HepG2 (cell line): ENCODE measurements around the gene SV2A. TPM values are rescaled to one million over a fixed set of nuclear protein-coding genes. Genes with fewer than 3 reads are reported as not detected.

Experiments
- ATF1 ChIP-seq: IDR thresholded peaks from 2 replicates; pipeline ENCODE4 v1.6.1; 2016; ENCODE audit warnings: mild to moderate bottlenecking, control low read depth
- CBX1 ChIP-seq: IDR thresholded peaks from one replicate; pipeline ENCODE4 v1.6.1; 2016; ENCODE audit warnings: antibody characterized with exemption, low read depth
- E2F2 ChIP-seq: sonication (generic); formaldehyde crosslinking; IDR thresholded peaks from 2 replicates; pipeline ENCODE4 v1.4.0; 2020; ENCODE audit warnings: missing genetic modification reagents, borderline replicate concordance
- E2F5 ChIP-seq: sonication (generic); formaldehyde crosslinking; conservative IDR thresholded peaks from 2 replicates; pipeline ENCODE4 v1.4.0; 2020; ENCODE audit warnings: missing genetic modification reagents
- ETS1 ChIP-seq: sonication (generic); formaldehyde crosslinking; IDR thresholded peaks from 2 replicates; pipeline ENCODE4 v1.4.0; 2020; ENCODE audit warnings: missing genetic modification reagents
- HNRNPL ChIP-seq: fragments of 200-400 bp; formaldehyde crosslinking; IDR thresholded peaks from 2 replicates; pipeline ENCODE4 v1.6.1; 2017; ENCODE audit warnings: mild to moderate bottlenecking, low read depth, low read length
- IRF2 ChIP-seq: IDR thresholded peaks from 2 replicates; pipeline ENCODE4 v1.6.1; 2018; ENCODE audit warnings: missing genetic modification reagents, missing compliant biosample characterization
- MED8 ChIP-seq: sonication (generic); formaldehyde crosslinking; IDR thresholded peaks from 2 replicates; pipeline ENCODE4 v1.8.1; 2023; ENCODE audit warnings: mild to moderate bottlenecking, missing genetic modification reagents; ENCODE audit not compliant: insufficient replicate concordance
- SMARCE1 ChIP-seq: fragments of 450-650 bp; IDR thresholded peaks from 2 replicates; pipeline ENCODE4 v1.6.1; 2017; ENCODE audit warnings: borderline replicate concordance
- TEF ChIP-seq: sonication (generic); formaldehyde crosslinking; IDR thresholded peaks from 2 replicates; pipeline ENCODE4 v1.5.0; 2020; ENCODE audit warnings: missing genetic modification reagents
- YEATS4 ChIP-seq: sonication (generic); formaldehyde crosslinking; IDR thresholded peaks from 2 replicates; pipeline ENCODE4 v1.4.0; 2020; ENCODE audit warnings: missing genetic modification reagents, borderline replicate concordance
- ZBTB49 ChIP-seq: sonication (generic); formaldehyde crosslinking; IDR thresholded peaks from 2 replicates; pipeline ENCODE4 v1.4.0; 2020; ENCODE audit warnings: missing genetic modification reagents, borderline replicate concordance
- ZNF138 ChIP-seq: sonication (generic); formaldehyde crosslinking; IDR thresholded peaks from 2 replicates; pipeline ENCODE4 v1.5.0; 2020; ENCODE audit warnings: mild to moderate bottlenecking, low read depth, missing genetic modification reagents
- ZNF224 ChIP-seq: sonication (generic); formaldehyde crosslinking; IDR thresholded peaks from 2 replicates; pipeline ENCODE4 v1.5.0; 2020; ENCODE audit warnings: mild to moderate bottlenecking, missing genetic modification reagents
- ZNF230 ChIP-seq: sonication (generic); formaldehyde crosslinking; IDR thresholded peaks from 2 replicates; pipeline ENCODE4 v1.4.0; 2020; ENCODE audit warnings: mild to moderate bottlenecking, missing genetic modification reagents
- ZNF296 ChIP-seq: sonication (generic); formaldehyde crosslinking; conservative IDR thresholded peaks from 2 replicates; pipeline ENCODE4 v1.5.0; 2020; ENCODE audit warnings: mild to moderate bottlenecking, missing genetic modification reagents
- ZNF3 ChIP-seq: IDR thresholded peaks from 2 replicates; pipeline ENCODE4 v1.7.0; 2017; ENCODE audit warnings: inconsistent platforms
- ZNF432 ChIP-seq: sonication (generic); formaldehyde crosslinking; IDR thresholded peaks from 2 replicates; pipeline ENCODE4 v1.5.0; 2020; ENCODE audit warnings: missing genetic modification reagents, mild to moderate bottlenecking, borderline replicate concordance
- ZNF615 ChIP-seq: sonication (generic); formaldehyde crosslinking; IDR thresholded peaks from 2 replicates; pipeline ENCODE4 v1.5.0; 2020; ENCODE audit warnings: mild to moderate bottlenecking, missing genetic modification reagents, borderline replicate concordance
- polyA plus RNA-seq, 8 experiments: library from polyadenylated mRNA; depleted of rRNA in 3 of 8; stranded (reverse) in 7 of 8; unstranded in 1 of 8; fragments of >200 nt; fragmentation: Illumina TruSeq in 4 of 8; extraction: Trizol in 4 of 8; gene quantifications; 2 replicates each; pipeline versions ENCODE4 v1.2.1 to v1.2.3, GENCODE V29; 2011 to 2016; ENCODE audit warnings: low read depth in 4 of 8, missing spikeins in 1 of 8, mixed read lengths in 1 of 8; ENCODE audit not compliant: insufficient read depth in 1 of 8
- total RNA-seq, 5 experiments: library from RNA; depleted of rRNA; stranded (reverse); fragments of >200 nt; fragmentation: Illumina TruSeq; extraction: Trizol; gene quantifications; 2 replicates each; pipeline ENCODE4 v1.2.3, GENCODE V29; 2016; ENCODE audit warnings: low read depth in 1 of 5
- TF ChIP-seq, protein P1 (sequence below): sonication (generic); formaldehyde crosslinking; IDR thresholded peaks from 2 replicates; pipeline ENCODE4 v1.4.0; 2020; ENCODE audit warnings: low read depth, mild to moderate bottlenecking, missing genetic modification reagents

Gene SV2A
- total and polyA plus RNA-seq, 2 of the 13 experiments (the other 11 are each of a cell fraction or from before 2014, with no cell fraction given), result 0.84 to 1.9 TPM

- no peak for TF ChIP-seq SMARCE1
- 0 out of 2 replicates have a peak, but pooled peaks have one; percentile 22 for TF ChIP-seq TEF (CRISPR knock-in tag)
- TF ChIP-seq MED8 (CRISPR knock-in tag), result peak; percentile 93
- no peak for TF ChIP-seq ETS1 (CRISPR knock-in tag)
- peak; percentile 89 for TF ChIP-seq ATF1 (CRISPR knock-in tag)
- peak; percentile 73 for TF ChIP-seq CBX1
- 0 out of 2 replicates have a peak, but pooled peaks have one; percentile 26 for TF ChIP-seq IRF2 (CRISPR knock-in tag)
- no peak for TF ChIP-seq ZNF615 (CRISPR knock-in tag)
- TF ChIP-seq ZNF224, result no peak
- TF ChIP-seq, protein P1, sequence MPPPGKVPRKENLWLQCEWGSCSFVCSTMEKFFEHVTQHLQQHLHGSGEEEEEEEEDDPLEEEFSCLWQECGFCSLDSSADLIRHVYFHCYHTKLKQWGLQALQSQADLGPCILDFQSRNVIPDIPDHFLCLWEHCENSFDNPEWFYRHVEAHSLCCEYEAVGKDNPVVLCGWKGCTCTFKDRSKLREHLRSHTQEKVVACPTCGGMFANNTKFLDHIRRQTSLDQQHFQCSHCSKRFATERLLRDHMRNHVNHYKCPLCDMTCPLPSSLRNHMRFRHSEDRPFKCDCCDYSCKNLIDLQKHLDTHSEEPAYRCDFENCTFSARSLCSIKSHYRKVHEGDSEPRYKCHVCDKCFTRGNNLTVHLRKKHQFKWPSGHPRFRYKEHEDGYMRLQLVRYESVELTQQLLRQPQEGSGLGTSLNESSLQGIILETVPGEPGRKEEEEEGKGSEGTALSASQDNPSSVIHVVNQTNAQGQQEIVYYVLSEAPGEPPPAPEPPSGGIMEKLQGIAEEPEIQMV (CRISPR knock-in tag), result peak; percentile 81
- peak; percentile 71 for TF ChIP-seq E2F5 (CRISPR knock-in tag)
- 0 out of 2 replicates have a peak, but pooled peaks have one; percentile 71 for TF ChIP-seq E2F2 (CRISPR knock-in tag)
- peak; percentile 65 for TF ChIP-seq ZNF138 (CRISPR knock-in tag)
- TF ChIP-seq ZNF432 (CRISPR knock-in tag), result no peak
- TF ChIP-seq HNRNPL, result peak; percentile 59; the same call in 1 of the 2 replicates
- TF ChIP-seq ZNF296 (CRISPR knock-in tag), result no peak
- no peak for TF ChIP-seq ZNF3 (CRISPR knock-in tag)
- no peak for TF ChIP-seq ZNF230
- no peak for TF ChIP-seq ZBTB49
- TF ChIP-seq YEATS4 (CRISPR knock-in tag), result 0 out of 2 replicates have a peak, but pooled peaks have one; percentile 22
Observed at GRCh38 chr1:149886396-149887195, 31.0 kb downstream of the SV2A start (continued).
